Stimulated activated CD8-positive, alpha-beta memory T cell treated with anti-CD3 and anti-CD28 coated beads, Interleukin-7, amount 100 ng/mL, for 48 hours (primary cell): ENCODE measurements around the gene RRM1.
"Not testable (repeated sequence)": the region's sequence is repeated elsewhere in the genome, so short reads cannot be mapped to it uniquely, and the experiment has no call there.

Source experiments
- DNase-seq, 2 donors: peaks; one replicate each; pipeline ENCODE4 v3.0.0-alpha.2; 2020; ENCODE audit warnings: low read depth in 1 of 2; ENCODE audit errors: extremely low read depth in 1 of 2

The RRM1 gene

GRCh38 chr11:4076774-4077173 lies 17.8 kb upstream of the RRM1 start:
- no peak for DNase-seq

GRCh38 chr11:4083198-4083597 lies 11.4 kb upstream of the RRM1 start:
- no peak for DNase-seq

DNA sequence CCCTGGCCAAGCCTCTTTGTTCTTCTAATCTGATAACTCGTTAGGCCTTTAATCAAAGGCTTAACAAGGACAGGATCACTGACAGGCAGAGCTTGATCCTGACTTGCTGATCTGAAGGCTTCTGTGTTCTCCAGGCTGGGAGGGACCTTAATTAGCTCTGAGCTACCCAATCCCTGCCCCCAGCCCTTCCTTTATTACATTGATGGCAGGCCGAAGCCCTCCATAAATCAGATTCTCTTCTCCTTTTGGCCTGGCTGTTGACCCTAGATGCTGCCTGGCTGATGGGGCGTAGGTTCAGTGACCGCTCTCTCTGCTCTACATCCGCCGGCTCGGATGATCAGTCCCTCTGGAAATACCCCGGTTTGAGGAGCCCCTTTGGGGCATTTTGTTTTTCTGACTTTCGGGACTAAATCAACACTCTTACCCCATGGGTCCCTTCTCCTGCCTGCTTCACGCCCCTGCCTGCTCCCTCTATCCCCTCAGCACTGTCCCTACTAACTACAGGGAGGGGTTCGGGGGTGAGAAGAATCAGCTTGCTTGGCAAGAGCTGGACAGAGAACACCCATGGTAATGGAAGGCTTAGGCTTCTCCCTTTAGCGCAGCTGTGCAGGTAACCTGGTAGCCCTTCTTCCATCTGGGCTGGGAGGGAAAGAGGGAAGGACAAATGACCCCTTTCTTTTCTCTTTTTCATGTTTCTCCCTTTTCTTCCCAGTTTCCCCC lies 10.0 kb upstream of the RRM1 start:
- no peak for DNase-seq

DNA sequence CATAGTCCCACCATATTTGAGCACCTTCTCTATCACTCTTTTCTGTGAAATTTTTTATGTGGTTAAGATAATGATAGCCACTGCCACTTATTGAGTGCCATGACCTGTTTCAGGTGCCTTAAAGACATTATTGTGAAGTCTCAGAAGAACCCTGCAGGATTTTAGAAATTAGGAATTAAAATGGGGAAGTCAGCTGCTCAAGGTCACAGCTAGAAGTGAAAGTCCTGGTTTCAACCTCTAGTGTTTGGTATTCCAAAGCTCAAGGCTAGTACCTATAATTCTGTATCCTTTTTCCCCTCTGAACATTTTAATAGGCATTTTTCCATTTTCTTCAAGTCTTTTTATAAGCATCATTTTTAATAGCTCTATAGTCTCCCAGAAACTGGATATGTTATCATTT lies 9.0 kb upstream of the RRM1 start:
- no peak for DNase-seq

GRCh38 chr11:4086575-4087353 lies 7.8 kb upstream of the RRM1 start:
- DNase-seq = no peak

DNA sequence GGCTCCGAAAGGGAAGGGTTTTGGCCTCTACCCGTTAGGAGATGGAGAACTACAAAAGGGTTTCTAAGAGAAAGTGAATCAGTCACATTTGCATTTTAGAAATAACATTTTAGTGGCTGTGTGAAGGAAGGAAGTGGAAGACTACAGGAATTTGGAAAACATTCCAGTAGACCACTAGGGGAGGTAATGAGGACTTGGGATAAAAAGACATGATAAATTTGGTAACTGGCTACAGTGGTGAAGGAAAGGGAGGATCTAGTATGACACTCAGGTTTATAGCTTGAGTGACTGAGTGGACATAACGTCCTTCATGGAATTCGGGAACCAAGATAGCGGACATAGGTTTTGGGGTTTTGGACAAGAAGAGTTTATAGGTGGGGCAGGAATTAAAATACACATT lies 7.0 kb upstream of the RRM1 start:
- DNase-seq = no peak

GRCh38 chr11:4090258-4090657 lies 4.3 kb upstream of the RRM1 start:
- DNase-seq = no peak

DNA sequence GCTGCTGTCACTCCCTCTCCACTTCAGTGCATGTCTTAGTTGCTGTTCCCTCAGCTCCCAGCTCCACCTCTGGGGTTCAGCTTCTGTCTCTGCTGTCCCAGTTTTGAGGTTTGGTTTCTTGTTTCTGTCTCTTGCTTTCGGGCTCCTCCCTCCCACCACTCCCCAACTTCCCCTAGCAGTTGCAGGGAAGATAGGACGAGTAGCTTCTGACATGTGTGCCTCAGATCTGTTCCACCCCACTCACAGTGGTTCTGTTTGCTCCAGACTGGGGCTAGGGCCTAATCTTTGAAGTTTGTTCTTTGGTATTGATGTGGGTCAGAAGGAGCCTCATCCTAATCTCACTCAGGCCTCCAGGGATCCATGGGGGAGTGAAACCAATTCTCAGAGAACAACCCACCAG lies 2.6 kb upstream of the RRM1 start:
- DNase-seq = no peak

GRCh38 chr11:4093519-4094347 lies 866 bp upstream of the RRM1 start:
- no peak for DNase-seq

DNA sequence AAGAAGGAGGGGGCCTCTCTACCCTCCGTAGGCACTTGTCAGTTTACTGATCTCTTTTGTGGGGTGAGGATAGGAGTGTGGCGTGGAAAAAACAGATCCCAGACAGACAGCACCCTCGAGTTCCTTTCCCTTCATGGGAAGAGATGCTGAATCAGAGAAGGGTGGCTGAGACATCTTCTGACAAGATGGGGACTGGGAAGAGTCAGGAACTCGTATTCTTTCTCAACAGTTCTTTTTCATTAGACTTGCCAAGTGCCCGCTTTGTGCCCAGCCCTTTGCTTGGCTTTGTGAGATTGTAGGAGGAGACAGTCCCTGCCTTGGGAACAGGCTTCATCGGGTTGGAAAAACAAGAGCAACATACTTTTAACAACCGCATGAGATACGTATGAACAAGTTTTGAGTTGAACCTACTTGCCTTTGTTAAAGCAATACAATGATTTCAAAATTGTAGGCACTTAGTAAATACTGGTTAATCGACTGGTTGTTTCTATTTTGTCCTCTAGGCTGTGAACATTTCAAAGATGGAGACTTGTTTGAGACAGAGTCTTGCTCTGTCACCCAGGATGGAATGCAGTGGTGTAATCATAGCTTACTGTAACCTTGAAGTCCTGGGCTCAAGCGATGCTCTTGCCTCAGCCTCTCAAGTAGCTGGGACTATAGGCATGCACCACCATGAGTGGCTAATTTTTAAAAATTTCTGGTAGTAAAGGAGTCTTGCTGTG lies 1.1 kb downstream of the RRM1 start:
- DNase-seq = no peak

GRCh38 chr11:4098026-4098621 lies 3.5 kb downstream of the RRM1 start:
- DNase-seq = no peak

GRCh38 chr11:4102711-4103110 lies 8.1 kb downstream of the RRM1 start:
- no peak for DNase-seq

DNA sequence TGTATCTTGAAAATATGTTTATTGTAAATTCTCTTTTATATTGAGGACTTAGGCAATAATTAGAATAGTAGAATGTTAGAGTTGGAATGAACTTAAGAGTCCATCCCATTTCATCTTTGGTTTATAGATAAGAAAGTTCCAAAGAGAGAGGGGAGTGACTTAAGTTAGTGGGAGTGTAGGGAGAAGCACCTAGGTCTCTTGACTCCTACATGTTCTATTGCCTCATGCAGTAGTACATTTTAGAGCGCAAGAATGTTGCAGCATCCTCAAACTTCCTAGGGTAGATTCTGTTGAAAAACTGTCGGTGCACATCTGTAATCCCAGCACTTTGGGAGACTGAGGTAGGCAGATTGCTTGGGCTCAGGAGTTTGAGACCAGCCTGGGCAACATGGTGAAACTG lies 8.7 kb downstream of the RRM1 start:
- DNase-seq = no peak

- DNase-seq = no peak
These were observed 11.3 kb downstream of the RRM1 start for GRCh38 chr11:4105916-4106315.

- DNase-seq = no peak
These were observed 17.2 kb downstream of the RRM1 start for GRCh38 chr11:4111834-4112233.

DNA sequence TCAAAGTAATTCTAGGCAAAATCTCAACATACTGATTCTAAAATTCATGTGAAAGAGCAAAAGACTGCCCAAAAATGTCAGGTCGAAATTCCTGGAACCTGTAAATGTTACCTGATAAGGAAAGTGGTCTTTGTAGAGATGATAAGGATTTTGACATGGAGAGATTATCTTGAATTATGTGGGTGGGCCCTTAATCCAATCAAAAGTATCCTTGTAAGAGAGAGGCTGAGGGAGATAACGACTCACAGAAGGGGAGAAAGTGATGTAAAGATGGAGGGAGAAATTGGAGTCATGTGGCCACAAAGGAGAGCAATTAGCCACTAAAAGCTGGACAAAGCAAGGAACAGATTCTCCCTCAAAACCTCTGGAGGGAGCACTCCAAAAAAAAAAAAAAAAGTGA lies 20.5 kb downstream of the RRM1 start:
- DNase-seq = no peak

DNA sequence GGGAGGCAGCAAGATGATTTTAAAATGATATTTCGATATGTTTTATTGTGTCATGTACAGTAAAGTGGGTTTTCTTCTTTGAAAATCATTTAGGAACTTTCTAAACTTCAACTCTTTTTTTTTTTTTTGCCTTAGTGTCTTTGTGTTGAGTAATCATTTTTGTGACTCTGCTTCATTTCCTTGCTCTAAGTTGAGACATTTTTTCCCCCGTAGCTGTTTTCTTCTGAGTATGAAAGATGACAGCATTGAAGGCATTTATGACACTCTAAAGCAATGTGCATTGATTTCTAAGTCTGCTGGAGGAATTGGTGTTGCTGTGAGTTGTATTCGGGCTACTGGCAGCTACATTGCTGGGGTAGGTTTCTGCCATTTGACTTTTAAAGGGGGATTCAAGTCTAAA lies 23.5 kb downstream of the RRM1 start:
- DNase-seq = no peak

GRCh38 chr11:4123218-4123617 lies 28.6 kb downstream of the RRM1 start:
- DNase-seq = no peak

DNA sequence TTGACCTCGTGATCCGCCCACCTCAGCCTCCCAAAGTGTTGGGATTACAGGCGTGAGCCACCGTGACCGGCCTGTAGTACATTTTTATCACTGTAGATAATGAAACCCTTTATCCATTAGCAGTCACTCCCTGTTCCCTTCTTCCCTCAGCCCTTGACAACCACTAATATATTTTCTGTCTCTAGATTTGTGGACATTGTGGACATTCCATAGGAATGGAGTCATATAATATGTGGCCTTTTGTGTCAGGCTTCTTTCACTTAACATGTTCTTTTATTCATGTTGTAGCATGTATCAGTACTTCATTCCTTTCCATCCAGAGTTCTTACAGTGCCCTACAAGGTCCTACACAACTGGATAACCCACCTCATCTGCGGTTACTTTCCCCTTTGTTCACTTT lies 30.5 kb downstream of the RRM1 start:
- DNase-seq = no peak

DNA sequence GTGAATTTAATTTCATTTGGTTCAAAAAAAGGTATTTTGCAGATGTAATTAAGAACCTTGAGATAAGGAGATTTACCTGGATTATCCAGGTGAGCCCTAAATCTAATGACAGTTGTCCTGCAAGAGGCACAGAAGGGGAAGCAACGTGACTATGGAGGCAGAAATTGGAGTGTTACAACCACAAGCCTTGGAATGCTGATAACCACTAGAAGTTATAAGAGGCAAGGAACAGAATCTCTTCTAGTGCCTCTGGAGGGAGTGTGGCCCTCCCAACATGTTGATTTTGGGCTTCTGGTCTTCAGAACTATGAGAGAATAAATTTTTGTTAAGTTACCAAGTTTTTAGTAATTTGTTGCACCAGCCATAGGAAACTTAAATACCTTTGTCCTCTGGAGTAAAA lies 32.8 kb downstream of the RRM1 start:
- DNase-seq = no peak

GRCh38 chr11:4130219-4130618 lies 35.6 kb downstream of the RRM1 start:
- DNase-seq = not testable (repeated sequence)
